ENCODE data around the gene ZC3H12A. TPM values are rescaled to one million over a fixed set of nuclear protein-coding genes. Genes with fewer than 3 reads are reported as not detected.

The ZC3H12A gene
- total and polyA plus RNA-seq, 2 of the 8 experiments (the other 6 are each of a cell fraction or from before 2014, with no cell fraction given) = 7.4 to 10.0 TPM

DNA sequence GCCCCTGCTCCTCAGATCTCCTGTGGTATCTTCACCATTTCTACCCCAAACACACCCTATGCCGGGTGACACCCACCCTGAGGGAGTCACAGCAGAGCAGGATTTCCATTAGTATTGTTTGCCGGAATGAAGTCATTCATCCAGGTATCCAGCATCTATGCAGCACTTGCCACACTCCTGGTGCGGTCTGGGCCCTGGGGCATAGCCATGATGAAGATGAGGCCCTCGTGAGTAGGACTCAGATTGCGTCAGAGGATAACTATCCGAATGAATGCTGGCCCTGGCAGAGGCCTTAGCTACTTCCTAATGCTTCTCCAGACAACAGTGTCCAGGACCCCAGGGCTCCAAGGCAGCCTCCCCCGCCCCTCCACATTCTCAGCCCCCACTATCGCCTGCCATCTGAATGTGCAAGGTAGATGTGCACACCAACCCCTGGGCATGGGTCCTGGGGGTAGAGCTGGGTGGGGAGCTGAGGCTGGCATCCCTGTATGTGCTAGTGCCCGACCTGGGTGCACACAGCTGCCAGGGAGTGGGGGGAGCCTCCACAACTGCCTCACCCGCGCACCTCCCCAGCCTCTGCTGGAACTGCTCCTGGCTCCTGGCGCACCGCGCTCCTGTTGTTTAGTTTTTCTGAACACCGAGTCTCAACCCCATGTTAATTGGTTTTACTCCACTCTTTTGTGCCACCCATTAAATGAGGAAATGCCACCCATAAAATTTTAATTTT lies 25.5 kb upstream of the ZC3H12A start:
- H3K4me2 ChIP-seq (ENCODE audit: insufficient read depth in 1 of 2, low read depth in 2 of 2, low read length in 2 of 2) = 0 out of 4 replicates have a peak overlapping the region, but pooled peaks of 1 of the 2 experiments have one; percentile 9
- no peaks in the 10 kb centered on the region for H3K79me2 ChIP-seq (ENCODE audit: control insufficient read depth in 1 of 2, insufficient read depth in 2 of 2, low read length in 2 of 2)
- H3K4ac ChIP-seq (replicated peaks; ENCODE audit: insufficient read length, low read depth, low read length) = no peak overlapping the region
- 75% methylated on average over 15 of the region's 15 CpGs; no CpG with 5 or more reads in 1 of the 2 experiments for WGBS, 2 experiments (ENCODE audit: extremely low coverage in 1 of 2, insufficient coverage in 1 of 2, insufficient read length in 1 of 2, insufficient replicate concordance in 2 of 2, low coverage in 1 of 2, low lambda C conversion rate in 2 of 2, missing lambda C conversion rate in 1 of 2)
- FAIRE-seq (no peak), DNase-seq (ENCODE audit: low read depth in 1 of 2, low spot score in 2 of 2) (no peak)
- no peaks in the 10 kb centered on the region for H3K23me2 ChIP-seq (ENCODE audit: low read depth, low read length)
- no peak overlapping the region for H4K8ac ChIP-seq (ENCODE audit: extremely low read depth, insufficient read depth, low read length)
- TF ChIP-seq CEBPB (IDR thresholded peaks at IDR 0.05; ENCODE audit: low read depth, low read length) (0 out of 2 replicates have a peak, but pooled peaks have one; percentile 14), ZNF274 (IDR thresholded peaks at IDR 0.05; ENCODE audit: borderline replicate concordance, extremely low read depth, low read length) (no peak)
- no peaks in the 10 kb centered on the region for H4K20me1 ChIP-seq (replicated peaks in 1 of 2; ENCODE audit: control insufficient read depth in 1 of 2, insufficient read depth in 2 of 2, low read length in 2 of 2)
- peak overlapping the region; percentile 77; the same call in 1 of the 2 replicates for H2BK12ac ChIP-seq (ENCODE audit: low read depth, low read length)
- no peak overlapping the region for H2BK120ac ChIP-seq (replicated peaks; ENCODE audit: low read depth, low read length)
- CTCF ChIA-PET (ENCODE audit: partially characterized antibody) = interaction anchor here (0.6 to 15.0 kb wide), 12 partner anchors 9 to 118 kb away, joined by 3 to 382 read pairs (median 3); no protein-coding TSS in a partner anchor
- H3K18ac ChIP-seq (ENCODE audit: extremely low read depth, low read length) = peak overlapping the region; percentile 48
- peak overlapping the region; percentile 75; the same call in 1 of the 2 replicates for H2AK5ac ChIP-seq (ENCODE audit: low read depth, low read length)
- H4K91ac ChIP-seq (replicated peaks; ENCODE audit: insufficient read length, low read length) = peak overlapping the region; percentile 93
- peaks cover 0 to 23% (median 9%) of the 10 kb centered on the region in 4 experiments; a peak in 6 of 7 replicates for H3K4me1 ChIP-seq (replicated peaks in 1 of 4; ENCODE audit: control insufficient read depth in 3 of 4, insufficient read depth in 4 of 4, low read length in 3 of 4)
- peak overlapping the region; percentile 27; the same call in 1 of the 2 replicates for H2BK5ac ChIP-seq (ENCODE audit: low read depth, low read length)
- POLR2A ChIA-PET (ENCODE audit: partially characterized antibody) = interaction anchor here (1.0 to 2.8 kb wide), 2 partner anchors 25 to 29 kb away, joined by 4 to 7 read pairs; no protein-coding TSS in a partner anchor
- no peaks in the 10 kb centered on the region for H3K79me1 ChIP-seq (ENCODE audit: low read depth, low read length)
- no peak overlapping the region for H3K23ac ChIP-seq (ENCODE audit: insufficient read length)
- no peak overlapping the region for H3K4me3 ChIP-seq (ENCODE audit: extremely low read depth in 1 of 4, insufficient read depth in 2 of 4, low read depth in 3 of 4, low read length in 4 of 4)
- no peaks in the 10 kb centered on the region for H3K9me3 ChIP-seq (ENCODE audit: insufficient read depth in 2 of 2, low read depth in 1 of 2, low read length in 1 of 2)
- H2BK15ac ChIP-seq (ENCODE audit: low read length) = no peak overlapping the region
- H3K9ac ChIP-seq (replicated peaks in 1 of 4; ENCODE audit: extremely low read depth in 1 of 4, low read depth in 3 of 4, low read length in 3 of 4) = no peak overlapping the region
- H2BK20ac ChIP-seq (ENCODE audit: low read length) = peak overlapping the region; percentile 72; the same call in 1 of the 2 replicates
- no peak overlapping the region for H3K27ac ChIP-seq (ENCODE audit: low read depth, low read length)
- no peaks in the 10 kb centered on the region; a peak in 1 of 7 replicates for H3K27me3 ChIP-seq (replicated peaks in 1 of 4; ENCODE audit: control insufficient read depth in 3 of 4, extremely low read depth in 1 of 4, insufficient read depth in 3 of 4, low read length in 3 of 4)
- H3K14ac ChIP-seq (ENCODE audit: insufficient read length) = no peak overlapping the region
- H4K5ac ChIP-seq (ENCODE audit: insufficient read length, low read depth, low read length) = no peak overlapping the region
- no peak overlapping the region for H3K56ac ChIP-seq (replicated peaks; ENCODE audit: insufficient read length, low read depth, low read length)
- H3K36me3 ChIP-seq (ENCODE audit: control insufficient read depth in 2 of 4, insufficient read depth in 4 of 4, low read length in 3 of 4) = no peaks in the 10 kb centered on the region
- H2AFZ ChIP-seq (ENCODE audit: low read length) = no peak overlapping the region

Data from H1 (cell line).